K562 (cell line): ENCODE measurements around the gene FLG. TPM values are rescaled to one million over a fixed set of nuclear protein-coding genes. Genes with fewer than 3 reads are reported as not detected.

ENCODE experiments used
- ATAC-seq: fragments of 200-7000 bp; cut with Tn5 transposase; 3 replicates; pipeline ENCODE4 v1.9.1; 2020; ENCODE audit warnings: moderate library complexity
- BruUV-seq: library from RNA; stranded (reverse); fragments of 400-500 nt; replicated peaks from 2 replicates; lab custom pipeline; 2021; lab: Mats Ljungman, UMichigan
- CTCF ChIA-PET: fragments of 300-600 bp; formaldehyde crosslinking; extraction: SDS; loops from one replicate; lab custom pipeline; 2021; ENCODE audit warnings: low intra/inter-chr PET ratio; lab: Yijun Ruan, JAX
- POLR2A ChIA-PET: fragments of 300-600, 350-650 bp; sonication (Branson Sonifier 250); formaldehyde crosslinking; extraction: SDS; loops from one replicate; lab custom pipeline; 2021; ENCODE audit warnings: antibody characterized with exemption, inconsistent platforms; lab: Yijun Ruan, JAX
- DNase-seq, 4 experiments: peaks; one replicate each; pipeline versions ENCODE4 v3.0.0 to v3.0.0-alpha.2; 2011 to 2018; ENCODE audit warnings: low spot score in 3 of 4, mixed read lengths in 3 of 4; ENCODE audit errors: extremely low read depth in 1 of 4
- FAIRE-seq: peaks from 2 replicates; lab custom pipeline; 2011; peaks lifted over from hg19 to GRCh38; lab: Jason Lieb, UNC
- H2AFZ ChIP-seq: 2 replicates; pipeline ENCODE4 v1.6.0; 2011; ENCODE audit warnings: low read depth, low read length, control low read depth, inconsistent platforms
- H3K27ac ChIP-seq: fragments of 200-600 bp; 3 replicates; pipeline ENCODE4 v1.8.0; 2011; ENCODE audit warnings: low read depth, mild to moderate bottlenecking, control low read depth, inconsistent platforms, low read length, moderate library complexity, mixed read lengths; ENCODE audit errors: extremely low read depth
- H3K27me3 ChIP-seq, 2 experiments: fragments of 300-600 bp in 1 of 2; 2 replicates in 1 of 2; 3 replicates in 1 of 2; pipeline versions ENCODE4 v1.6.0 to v1.8.0; 2011; ENCODE audit warnings: inconsistent platforms in 2 of 2, low read length in 2 of 2, mild to moderate bottlenecking in 1 of 2, mixed read lengths in 1 of 2, moderate library complexity in 1 of 2; ENCODE audit not compliant: control insufficient read depth in 2 of 2, insufficient read depth in 2 of 2
- H3K36me3 ChIP-seq: fragments of 300-600 bp; 3 replicates; pipeline ENCODE4 v1.8.0; 2011; ENCODE audit warnings: mild to moderate bottlenecking, low read length, inconsistent platforms; ENCODE audit not compliant: control insufficient read depth, insufficient read depth
- H3K4me1 ChIP-seq, 2 experiments: fragments of 200-600 bp in 1 of 2; replicated peaks in 1 of 2; 2 replicates in 1 of 2; 3 replicates in 1 of 2; pipeline versions ENCODE4 v1.5.1 to v1.8.0; 2011; ENCODE audit warnings: inconsistent platforms in 2 of 2, low read length in 2 of 2, mild to moderate bottlenecking in 1 of 2, mixed read lengths in 1 of 2, moderate library complexity in 1 of 2; ENCODE audit not compliant: control insufficient read depth in 2 of 2, insufficient read depth in 2 of 2
- H3K4me2 ChIP-seq: 2 replicates; pipeline ENCODE4 v1.6.1; 2011; ENCODE audit warnings: low read length, control low read depth, inconsistent platforms, mixed read lengths; ENCODE audit not compliant: insufficient read depth
- H3K4me3 ChIP-seq: fragments of 200-600 bp; sonication (generic), shearing (Covaris generic); 2 replicates; pipeline ENCODE4 v1.5.1; 2016; ENCODE audit warnings: control low read depth, inconsistent platforms
- H3K79me2 ChIP-seq: fragments of 200-600 bp; 3 replicates; pipeline ENCODE4 v1.8.0; 2011; ENCODE audit warnings: low read length, inconsistent platforms; ENCODE audit not compliant: control insufficient read depth, insufficient read depth
- H3K9ac ChIP-seq, 2 experiments: 2 replicates each; pipeline versions ENCODE4 v1.6.0 to v1.6.1; 2011; ENCODE audit warnings: low read depth in 2 of 2, low read length in 2 of 2, control low read depth in 1 of 2, inconsistent platforms in 1 of 2, mild to moderate bottlenecking in 1 of 2, mixed read lengths in 1 of 2; ENCODE audit not compliant: insufficient read depth in 1 of 2
- H3K9me1 ChIP-seq: one replicate; pipeline ENCODE4 v1.6.0; 2011; ENCODE audit warnings: inconsistent platforms, mild to moderate bottlenecking, low read length, moderate library complexity; ENCODE audit not compliant: control insufficient read depth, insufficient read depth
- H3K9me3 ChIP-seq: replicated peaks from 2 replicates; pipeline ENCODE4 v1.5.1; 2011; ENCODE audit warnings: low read depth, low read length, inconsistent platforms; ENCODE audit not compliant: control insufficient read depth, insufficient read depth
- H4K20me1 ChIP-seq: replicated peaks from 2 replicates; pipeline ENCODE4 v1.6.1; 2011; ENCODE audit warnings: low read length, inconsistent platforms, mixed read lengths; ENCODE audit not compliant: control insufficient read depth, insufficient read depth
- MBD1 ChIP-seq: fragments of 250-450 bp; sonication (Bioruptor Pico); IDR thresholded peaks from 2 replicates; pipeline ENCODE4 v1.8.0; 2022; ENCODE audit warnings: inconsistent platforms
- MXD1 ChIP-seq: fragments of 250-450 bp; sonication (Bioruptor Pico); IDR thresholded peaks from 2 replicates; pipeline ENCODE4 v1.8.0; 2021; ENCODE audit warnings: borderline replicate concordance, mild to moderate bottlenecking, moderate library complexity; ENCODE audit not compliant: poor library complexity, severe bottlenecking
- SAFB2 ChIP-seq: fragments of 200-400 bp; formaldehyde crosslinking; IDR thresholded peaks from 2 replicates; pipeline ENCODE4 v1.6.1; 2018; ENCODE audit warnings: borderline replicate concordance, low read length, low read depth, moderate library complexity; ENCODE audit not compliant: severe bottlenecking
- WGBS: fragments of 100-300 bp; shearing (Covaris generic); methylation state at CpG from one replicate; pipeline ENCODE4 v1.1.6; 2016; ENCODE audit warnings: low coverage, mixed read lengths; ENCODE audit not compliant: insufficient coverage; ENCODE audit errors: missing lambda C conversion rate; 5-methylcytosine and 5-hydroxymethylcytosine counted together
- in situ Hi-C: fragments of 300-500 bp; cut with MboI; formaldehyde crosslinking; loops from 4 replicates; pipeline ENCODE4 v1.15.0; 2018; ENCODE audit warnings: inconsistent platforms, mixed read lengths
- intact Hi-C: fragments of 100-400 bp; cut with micrococcal nuclease; formaldehyde crosslinking; loops from 2 replicates; pipeline ENCODE4 v1.14.2; 2022
- polyA plus RNA-seq, 8 experiments: library from polyadenylated mRNA; depleted of rRNA in 4 of 8; stranded (reverse) in 5 of 8; unstranded in 3 of 8; fragments of >200 nt; fragmentation: Nextera tagmentation in 2 of 8; fragmentation: Illumina TruSeq in 1 of 8; extraction: Ambion mirVana in 2 of 8; extraction: Trizol in 1 of 8; gene quantifications; 2 replicates each; pipeline versions ENCODE4 v1.2.1 to v1.2.3, GENCODE V29; 2011 to 2014; ENCODE audit warnings: inconsistent platforms in 1 of 8, missing spikeins in 1 of 8
- total RNA-seq, 7 experiments: library from RNA; depleted of rRNA in 6 of 7; stranded (reverse); fragments of >200 nt in 6 of 7; fragmentation: Illumina TruSeq in 2 of 7; extraction: Trizol in 2 of 7; gene quantifications; 2 replicates each; pipeline versions ENCODE4 v1.2.1 to v1.2.3, GENCODE V29; 2011 to 2021; ENCODE audit warnings: low replicate concordance in 1 of 7

The FLG gene
- total and polyA plus RNA-seq, 9 of the 15 experiments (the other 6 are each of a cell fraction or from before 2014, with no cell fraction given): not detected

- Histone ChIP-seq H3K4me1 (no peaks in the 10 kb centered on the region), H3K4me2 (no peak overlapping the region), H3K36me3 (no peaks in the 10 kb centered on the region)
- POLR2A ChIA-PET: no interaction called here
- 0% methylated on average over 7 of the region's 7 CpGs for WGBS
- CTCF ChIA-PET: no interaction called here
- TF ChIP-seq SAFB2 (no peak), MBD1 (CRISPR knock-in tag) (no peak), MXD1 (CRISPR knock-in tag) (no peak)
- TF ChIP-seq, all 486 proteins: peak for 0
- DNase-seq: no peak
- Histone ChIP-seq H4K20me1 (no peaks in the 10 kb centered on the region), H3K27me3 (no peaks in the 10 kb centered on the region), H3K9ac (no peak overlapping the region), H3K4me3 (no peak overlapping the region), H2AFZ (no peak overlapping the region), H3K9me3 (no peaks in the 10 kb centered on the region), H3K9me1 (no peaks in the 10 kb centered on the region), H3K27ac (no peak overlapping the region), H3K79me2 (no peaks in the 10 kb centered on the region)
- no TSS peak for BruUV-seq
- intact Hi-C loops (no loop called here), in situ Hi-C loops (no loop called here)
- no peak for FAIRE-seq
- no peak for ATAC-seq
Measured at GRCh38 chr1:152335399-152335798, 10.4 kb upstream of the FLG start.
